Chondrocyte (in vitro differentiated cells): ENCODE results near the gene TNRC6B. TPM values are rescaled to one million over a fixed set of nuclear protein-coding genes. Genes with fewer than 3 reads are reported as not detected.
"Not testable (repeated sequence)": the region's sequence is repeated elsewhere in the genome, so short reads cannot be mapped to it uniquely, and the experiment has no call there.

Source experiments
- DNase-seq: peaks from one replicate; pipeline ENCODE4 v3.0.0; 2021; ENCODE audit warnings: mixed read lengths, low spot score
- H3K27ac Mint-ChIP-seq: one replicate; pipeline ENCODE4 v1.8.0; 2021; ENCODE audit warnings: mild to moderate bottlenecking, moderate library complexity, mixed read lengths; ENCODE audit not compliant: unreplicated experiment
- H3K27me3 Mint-ChIP-seq: 2 replicates; pipeline ENCODE4 v1.8.0; 2021; ENCODE audit warnings: low read depth, mixed read lengths
- H3K36me3 Mint-ChIP-seq: 2 replicates; pipeline ENCODE4 v1.8.0; 2021; ENCODE audit warnings: low read depth, mixed read lengths
- H3K4me1 Mint-ChIP-seq: 2 replicates; pipeline ENCODE4 v1.8.0; 2021; ENCODE audit warnings: low read depth, mild to moderate bottlenecking, mixed read lengths
- H3K4me3 Mint-ChIP-seq: one replicate; pipeline ENCODE4 v1.8.0; 2021; ENCODE audit warnings: mild to moderate bottlenecking, moderate library complexity, mixed read lengths; ENCODE audit not compliant: unreplicated experiment
- H3K9me3 Mint-ChIP-seq: 2 replicates; pipeline ENCODE4 v1.8.0; 2021; ENCODE audit warnings: low read depth, mixed read lengths
- CTCF ChIP-seq: fragments of 200-600 bp; sonication (generic); IDR thresholded peaks from 2 replicates; pipeline ENCODE4 v1.5.0; 2021; ENCODE audit warnings: antibody characterized with exemption, mild to moderate bottlenecking, moderate library complexity
- total RNA-seq: library from RNA; stranded (reverse); gene quantifications from 3 replicates; pipeline ENCODE4 v1.2.1, GENCODE V29; 2021

Gene TNRC6B
- total RNA-seq, 1 donor from 2014 or later: 30.9 TPM

GRCh38 chr22:40218723-40219294 lies 41.1 kb downstream of the TNRC6B start:
- Mint-ChIP-seq H3K9me3 (no peaks in the 10 kb centered on the region), H3K36me3 (no peaks in the 10 kb centered on the region), H3K4me3 (no peak overlapping the region), H3K27ac (no peak overlapping the region), H3K4me1 (peaks cover 30% of the 10 kb centered on the region), H3K27me3 (no peaks in the 10 kb centered on the region)
- DNase-seq: no peak
- no peak for TF ChIP-seq CTCF

GRCh38 chr22:40220316-40221054 lies 42.8 kb downstream of the TNRC6B start:
- H3K4me3 Mint-ChIP-seq: no peak overlapping the region
- TF ChIP-seq CTCF: no peak
- no peak overlapping the region for H3K27ac Mint-ChIP-seq

GRCh38 chr22:40221055-40221414 lies 43.3 kb downstream of the TNRC6B start:
- no peak for DNase-seq
- TF ChIP-seq CTCF: no peak
- Mint-ChIP-seq H3K4me1 (peaks cover 19% of the 10 kb centered on the region), H3K9me3 (no peaks in the 10 kb centered on the region), H3K27ac (no peak overlapping the region), H3K4me3 (no peak overlapping the region), H3K27me3 (no peaks in the 10 kb centered on the region), H3K36me3 (no peaks in the 10 kb centered on the region)

More at GRCh38 chr22:40220316-40221054, 42.8 kb downstream of the TNRC6B start:
- no peak for DNase-seq
- Mint-ChIP-seq H3K27me3 (no peaks in the 10 kb centered on the region), H3K9me3 (no peaks in the 10 kb centered on the region), H3K36me3 (no peaks in the 10 kb centered on the region), H3K4me1 (peaks cover 24% of the 10 kb centered on the region)

GRCh38 chr22:40222979-40223378 lies 45.3 kb downstream of the TNRC6B start:
- H3K4me3 Mint-ChIP-seq, H3K27ac Mint-ChIP-seq, H3K27me3 Mint-ChIP-seq, H3K36me3 Mint-ChIP-seq, DNase-seq, H3K9me3 Mint-ChIP-seq: not testable (repeated sequence)
- peaks cover 18% of the 10 kb centered on the region for H3K4me1 Mint-ChIP-seq

- Mint-ChIP-seq H3K36me3 (no peaks in the 10 kb centered on the region), H3K9me3 (no peaks in the 10 kb centered on the region), H3K27ac (no peak overlapping the region), H3K4me1 (peaks cover 18% of the 10 kb centered on the region), H3K4me3 (no peak overlapping the region), H3K27me3 (no peaks in the 10 kb centered on the region)
- DNase-seq: no peak
- no peak for TF ChIP-seq CTCF
Measured at GRCh38 chr22:40224702-40225101, 47.0 kb downstream of the TNRC6B start.

- H3K9me3 Mint-ChIP-seq: no peaks in the 10 kb centered on the region
- peaks cover 6% of the 10 kb centered on the region for H3K4me1 Mint-ChIP-seq
- peaks cover 1% of the 10 kb centered on the region for H3K36me3 Mint-ChIP-seq
- no peak for TF ChIP-seq CTCF
- H3K27me3 Mint-ChIP-seq: no peaks in the 10 kb centered on the region
- no peak overlapping the region for H3K27ac Mint-ChIP-seq
- H3K4me3 Mint-ChIP-seq: no peak overlapping the region
- DNase-seq: no peak
Measured at GRCh38 chr22:40226620-40227019, 48.9 kb downstream of the TNRC6B start.
